ENCODE data around the gene SMAD3. TPM values are rescaled to one million over a fixed set of nuclear protein-coding genes. Genes with fewer than 3 reads are reported as not detected.
"Not testable (repeated sequence)": the region's sequence is repeated elsewhere in the genome, so short reads cannot be mapped to it uniquely, and the experiment has no call there.

SMAD3 gene
- total RNA-seq, 1 donor: 36.7 TPM

GRCh38 chr15:67148196-67148701 is 82.8 kb downstream of the SMAD3 start:
- H3K27me3 ChIP-seq (ENCODE audit: insufficient read depth, low read length): no peaks in the 10 kb centered on the region
- H3K4me3 ChIP-seq (ENCODE audit: low read length): no peak overlapping the region
- no peaks in the 10 kb centered on the region for H3K9me3 ChIP-seq (ENCODE audit: low read depth, low read length)
- H3K4me1 ChIP-seq (ENCODE audit: insufficient read depth, low read length): peaks cover 76% of the 10 kb centered on the region

GRCh38 chr15:67149068-67149772 is 83.8 kb downstream of the SMAD3 start:
- peaks cover 68% of the 10 kb centered on the region for H3K4me1 ChIP-seq (ENCODE audit: insufficient read depth, low read length)
- no peak overlapping the region for H3K4me3 ChIP-seq (ENCODE audit: low read length)
- H3K9me3 ChIP-seq (ENCODE audit: low read depth, low read length): no peaks in the 10 kb centered on the region
- no peaks in the 10 kb centered on the region for H3K27me3 ChIP-seq (ENCODE audit: insufficient read depth, low read length)

- Histone ChIP-seq H3K27me3 (ENCODE audit: insufficient read depth, low read length) (no peaks in the 10 kb centered on the region), H3K4me1 (ENCODE audit: insufficient read depth, low read length) (peaks cover 64% of the 10 kb centered on the region), H3K4me3 (ENCODE audit: low read length) (no peak overlapping the region), H3K9me3 (ENCODE audit: low read depth, low read length) (no peaks in the 10 kb centered on the region)
These were observed 84.3 kb downstream of the SMAD3 start for GRCh38 chr15:67149773-67150022.

GRCh38 chr15:67150023-67150860 is 84.8 kb downstream of the SMAD3 start:
- Histone ChIP-seq H3K4me1 (ENCODE audit: insufficient read depth, low read length) (peaks cover 63% of the 10 kb centered on the region), H3K4me3 (ENCODE audit: low read length) (no peak overlapping the region)

GRCh38 chr15:67152429-67152828 is 87.0 kb downstream of the SMAD3 start:
- Histone ChIP-seq H3K4me3 (ENCODE audit: low read length) (no peak overlapping the region), H3K4me1 (ENCODE audit: insufficient read depth, low read length) (peaks cover 47% of the 10 kb centered on the region), H3K9me3 (ENCODE audit: low read depth, low read length) (no peaks in the 10 kb centered on the region), H3K27me3 (ENCODE audit: insufficient read depth, low read length) (no peaks in the 10 kb centered on the region)

More at GRCh38 chr15:67150023-67150860, 84.8 kb downstream of the SMAD3 start:
- Histone ChIP-seq H3K9me3 (ENCODE audit: low read depth, low read length) (no peaks in the 10 kb centered on the region), H3K27me3 (ENCODE audit: insufficient read depth, low read length) (no peaks in the 10 kb centered on the region)

GRCh38 chr15:67153044-67153443 is 87.6 kb downstream of the SMAD3 start:
- not testable (repeated sequence) for H3K9me3 ChIP-seq (ENCODE audit: low read depth, low read length); H3K27me3 ChIP-seq (ENCODE audit: insufficient read depth, low read length)
- peaks cover 47% of the 10 kb centered on the region for H3K4me1 ChIP-seq (ENCODE audit: insufficient read depth, low read length)

GRCh38 chr15:67154249-67154648 is 88.8 kb downstream of the SMAD3 start:
- Histone ChIP-seq H3K4me1 (ENCODE audit: insufficient read depth, low read length) (peaks cover 37% of the 10 kb centered on the region), H3K27me3 (ENCODE audit: insufficient read depth, low read length) (no peaks in the 10 kb centered on the region), H3K9me3 (ENCODE audit: low read depth, low read length) (no peaks in the 10 kb centered on the region), H3K4me3 (ENCODE audit: low read length) (no peak overlapping the region)

More at GRCh38 chr15:67153044-67153443, 87.6 kb downstream of the SMAD3 start:
- H3K4me3 ChIP-seq (ENCODE audit: low read length): not testable (repeated sequence)

GRCh38 chr15:67156426-67156825 is 91.0 kb downstream of the SMAD3 start:
- Histone ChIP-seq H3K27me3 (ENCODE audit: insufficient read depth, low read length) (no peaks in the 10 kb centered on the region), H3K4me3 (ENCODE audit: low read length) (no peak overlapping the region), H3K9me3 (ENCODE audit: low read depth, low read length) (no peaks in the 10 kb centered on the region), H3K4me1 (ENCODE audit: insufficient read depth, low read length) (peaks cover 27% of the 10 kb centered on the region)

GRCh38 chr15:67156834-67157233 is 91.4 kb downstream of the SMAD3 start:
- H3K4me3 ChIP-seq (ENCODE audit: low read length): no peak overlapping the region
- H3K4me1 ChIP-seq (ENCODE audit: insufficient read depth, low read length): peaks cover 31% of the 10 kb centered on the region
- no peaks in the 10 kb centered on the region for H3K9me3 ChIP-seq (ENCODE audit: low read depth, low read length)
- H3K27me3 ChIP-seq (ENCODE audit: insufficient read depth, low read length): no peaks in the 10 kb centered on the region

- peaks cover 33% of the 10 kb centered on the region for H3K4me1 ChIP-seq (ENCODE audit: insufficient read depth, low read length)
- H3K27me3 ChIP-seq (ENCODE audit: insufficient read depth, low read length): no peaks in the 10 kb centered on the region
- H3K4me3 ChIP-seq (ENCODE audit: low read length): no peak overlapping the region
- no peaks in the 10 kb centered on the region for H3K9me3 ChIP-seq (ENCODE audit: low read depth, low read length)
These were observed 92.3 kb downstream of the SMAD3 start for GRCh38 chr15:67157521-67158252.

- Histone ChIP-seq H3K27me3 (ENCODE audit: insufficient read depth, low read length) (no peaks in the 10 kb centered on the region), H3K4me1 (ENCODE audit: insufficient read depth, low read length) (peaks cover 33% of the 10 kb centered on the region), H3K9me3 (ENCODE audit: low read depth, low read length) (no peaks in the 10 kb centered on the region), H3K4me3 (ENCODE audit: low read length) (no peak overlapping the region)
These were observed 93.0 kb downstream of the SMAD3 start for GRCh38 chr15:67158367-67158766.

- no peaks in the 10 kb centered on the region for H3K27me3 ChIP-seq (ENCODE audit: insufficient read depth, low read length)
- H3K4me3 ChIP-seq (ENCODE audit: low read length): no peak overlapping the region
- H3K9me3 ChIP-seq (ENCODE audit: low read depth, low read length): no peaks in the 10 kb centered on the region
- peaks cover 29% of the 10 kb centered on the region for H3K4me1 ChIP-seq (ENCODE audit: insufficient read depth, low read length)
These were observed 96.0 kb downstream of the SMAD3 start for GRCh38 chr15:67161412-67161811.

- H3K27me3 ChIP-seq (ENCODE audit: insufficient read depth, low read length): no peaks in the 10 kb centered on the region
- H3K9me3 ChIP-seq (ENCODE audit: low read depth, low read length): no peaks in the 10 kb centered on the region
- peaks cover 28% of the 10 kb centered on the region for H3K4me1 ChIP-seq (ENCODE audit: insufficient read depth, low read length)
- no peak overlapping the region for H3K4me3 ChIP-seq (ENCODE audit: low read length)
These were observed 96.5 kb downstream of the SMAD3 start for GRCh38 chr15:67161881-67162280.

GRCh38 chr15:67163180-67163579 is 97.8 kb downstream of the SMAD3 start:
- Histone ChIP-seq H3K4me3 (ENCODE audit: low read length) (no peak overlapping the region), H3K27me3 (ENCODE audit: insufficient read depth, low read length) (no peaks in the 10 kb centered on the region), H3K4me1 (ENCODE audit: insufficient read depth, low read length) (peaks cover 16% of the 10 kb centered on the region), H3K9me3 (ENCODE audit: low read depth, low read length) (no peaks in the 10 kb centered on the region)

- H3K4me1 ChIP-seq (ENCODE audit: insufficient read depth, low read length): peaks cover 14% of the 10 kb centered on the region
- H3K9me3 ChIP-seq (ENCODE audit: low read depth, low read length): no peaks in the 10 kb centered on the region
These were observed 99.0 kb downstream of the SMAD3 start for GRCh38 chr15:67164401-67164791.

More at GRCh38 chr15:67164401-67164791, 99.0 kb downstream of the SMAD3 start:
- Histone ChIP-seq H3K27me3 (ENCODE audit: insufficient read depth, low read length) (no peaks in the 10 kb centered on the region), H3K4me3 (ENCODE audit: low read length) (no peak overlapping the region)

All from mononuclear cell (primary cell).